K562 (cell line): ENCODE measurements around the gene RREB1. TPM values are rescaled to one million over a fixed set of nuclear protein-coding genes. Genes with fewer than 3 reads are reported as not detected.
A peak's percentile ranks its signal among the peaks of the same experiment; 100 is the strongest.

ENCODE experiments used
- ATAC-seq: fragments of 200-7000 bp; cut with Tn5 transposase; 3 replicates; pipeline ENCODE4 v1.9.1; 2020; ENCODE audit warnings: moderate library complexity
- BruUV-seq: library from RNA; stranded (reverse); fragments of 400-500 nt; replicated peaks from 2 replicates; lab custom pipeline; 2021; lab: Mats Ljungman, UMichigan
- CTCF ChIA-PET: fragments of 300-600 bp; formaldehyde crosslinking; extraction: SDS; loops from one replicate; lab custom pipeline; 2021; ENCODE audit warnings: low intra/inter-chr PET ratio; lab: Yijun Ruan, JAX
- POLR2A ChIA-PET: fragments of 300-600, 350-650 bp; sonication (Branson Sonifier 250); formaldehyde crosslinking; extraction: SDS; loops from one replicate; lab custom pipeline; 2021; ENCODE audit warnings: antibody characterized with exemption, inconsistent platforms; lab: Yijun Ruan, JAX
- DNase-seq, 4 experiments: peaks; one replicate each; pipeline versions ENCODE4 v3.0.0 to v3.0.0-alpha.2; 2011 to 2018; ENCODE audit warnings: low spot score in 3 of 4, mixed read lengths in 3 of 4; ENCODE audit errors: extremely low read depth in 1 of 4
- FAIRE-seq: peaks from 2 replicates; lab custom pipeline; 2011; peaks lifted over from hg19 to GRCh38; lab: Jason Lieb, UNC
- H2AFZ ChIP-seq: 2 replicates; pipeline ENCODE4 v1.6.0; 2011; ENCODE audit warnings: low read depth, low read length, control low read depth, inconsistent platforms
- H3K27ac ChIP-seq: fragments of 200-600 bp; 3 replicates; pipeline ENCODE4 v1.8.0; 2011; ENCODE audit warnings: low read depth, mild to moderate bottlenecking, control low read depth, inconsistent platforms, low read length, moderate library complexity, mixed read lengths; ENCODE audit errors: extremely low read depth
- H3K27me3 ChIP-seq, 2 experiments: fragments of 300-600 bp in 1 of 2; 2 replicates in 1 of 2; 3 replicates in 1 of 2; pipeline versions ENCODE4 v1.6.0 to v1.8.0; 2011; ENCODE audit warnings: inconsistent platforms in 2 of 2, low read length in 2 of 2, mild to moderate bottlenecking in 1 of 2, mixed read lengths in 1 of 2, moderate library complexity in 1 of 2; ENCODE audit not compliant: control insufficient read depth in 2 of 2, insufficient read depth in 2 of 2
- H3K36me3 ChIP-seq: fragments of 300-600 bp; 3 replicates; pipeline ENCODE4 v1.8.0; 2011; ENCODE audit warnings: mild to moderate bottlenecking, low read length, inconsistent platforms; ENCODE audit not compliant: control insufficient read depth, insufficient read depth
- H3K4me1 ChIP-seq, 2 experiments: fragments of 200-600 bp in 1 of 2; replicated peaks in 1 of 2; 2 replicates in 1 of 2; 3 replicates in 1 of 2; pipeline versions ENCODE4 v1.5.1 to v1.8.0; 2011; ENCODE audit warnings: inconsistent platforms in 2 of 2, low read length in 2 of 2, mild to moderate bottlenecking in 1 of 2, mixed read lengths in 1 of 2, moderate library complexity in 1 of 2; ENCODE audit not compliant: control insufficient read depth in 2 of 2, insufficient read depth in 2 of 2
- H3K4me2 ChIP-seq: 2 replicates; pipeline ENCODE4 v1.6.1; 2011; ENCODE audit warnings: low read length, control low read depth, inconsistent platforms, mixed read lengths; ENCODE audit not compliant: insufficient read depth
- H3K4me3 ChIP-seq: fragments of 200-600 bp; sonication (generic), shearing (Covaris generic); 2 replicates; pipeline ENCODE4 v1.5.1; 2016; ENCODE audit warnings: control low read depth, inconsistent platforms
- H3K79me2 ChIP-seq: fragments of 200-600 bp; 3 replicates; pipeline ENCODE4 v1.8.0; 2011; ENCODE audit warnings: low read length, inconsistent platforms; ENCODE audit not compliant: control insufficient read depth, insufficient read depth
- H3K9ac ChIP-seq, 2 experiments: 2 replicates each; pipeline versions ENCODE4 v1.6.0 to v1.6.1; 2011; ENCODE audit warnings: low read depth in 2 of 2, low read length in 2 of 2, control low read depth in 1 of 2, inconsistent platforms in 1 of 2, mild to moderate bottlenecking in 1 of 2, mixed read lengths in 1 of 2; ENCODE audit not compliant: insufficient read depth in 1 of 2
- H3K9me1 ChIP-seq: one replicate; pipeline ENCODE4 v1.6.0; 2011; ENCODE audit warnings: inconsistent platforms, mild to moderate bottlenecking, low read length, moderate library complexity; ENCODE audit not compliant: control insufficient read depth, insufficient read depth
- H3K9me3 ChIP-seq: replicated peaks from 2 replicates; pipeline ENCODE4 v1.5.1; 2011; ENCODE audit warnings: low read depth, low read length, inconsistent platforms; ENCODE audit not compliant: control insufficient read depth, insufficient read depth
- H4K20me1 ChIP-seq: replicated peaks from 2 replicates; pipeline ENCODE4 v1.6.1; 2011; ENCODE audit warnings: low read length, inconsistent platforms, mixed read lengths; ENCODE audit not compliant: control insufficient read depth, insufficient read depth
- ATF4 ChIP-seq: fragments of 450-650 bp; formaldehyde crosslinking; IDR thresholded peaks from 2 replicates; pipeline ENCODE4 v1.4.0; 2022; ENCODE audit warnings: mild to moderate bottlenecking, moderate library complexity
- MEIS2 ChIP-seq: fragments of 450-650 bp; IDR thresholded peaks from 2 replicates; pipeline ENCODE4 v1.6.1; 2014; ENCODE audit warnings: mild to moderate bottlenecking; ENCODE audit not compliant: partially characterized antibody
- NELFE ChIP-seq: IDR thresholded peaks from 2 replicates; pipeline ENCODE4 v1.6.1; 2011; ENCODE audit warnings: mild to moderate bottlenecking; ENCODE audit not compliant: insufficient read depth, insufficient read length
- NFIC ChIP-seq: fragments of 450-650 bp; IDR thresholded peaks from 2 replicates; pipeline ENCODE4 v1.6.1; 2017; ENCODE audit warnings: mild to moderate bottlenecking, inconsistent platforms
- SPI1 ChIP-seq: IDR thresholded peaks from 2 replicates; pipeline ENCODE4 v1.6.1; 2011; ENCODE audit warnings: low read depth, low read length, control low read depth, borderline replicate concordance
- TEAD2 ChIP-seq: fragments of 450-650 bp; IDR thresholded peaks from 2 replicates; pipeline ENCODE4 v1.6.1; 2016; ENCODE audit warnings: missing genetic modification characterization, control low read depth, missing compliant biosample characterization
- WGBS: fragments of 100-300 bp; shearing (Covaris generic); methylation state at CpG from one replicate; pipeline ENCODE4 v1.1.6; 2016; ENCODE audit warnings: low coverage, mixed read lengths; ENCODE audit not compliant: insufficient coverage; ENCODE audit errors: missing lambda C conversion rate; 5-methylcytosine and 5-hydroxymethylcytosine counted together
- in situ Hi-C: fragments of 300-500 bp; cut with MboI; formaldehyde crosslinking; loops from 4 replicates; pipeline ENCODE4 v1.15.0; 2018; ENCODE audit warnings: inconsistent platforms, mixed read lengths
- intact Hi-C: fragments of 100-400 bp; cut with micrococcal nuclease; formaldehyde crosslinking; loops from 2 replicates; pipeline ENCODE4 v1.14.2; 2022
- polyA plus RNA-seq, 8 experiments: library from polyadenylated mRNA; depleted of rRNA in 4 of 8; stranded (reverse) in 5 of 8; unstranded in 3 of 8; fragments of >200 nt; fragmentation: Nextera tagmentation in 2 of 8; fragmentation: Illumina TruSeq in 1 of 8; extraction: Ambion mirVana in 2 of 8; extraction: Trizol in 1 of 8; gene quantifications; 2 replicates each; pipeline versions ENCODE4 v1.2.1 to v1.2.3, GENCODE V29; 2011 to 2014; ENCODE audit warnings: inconsistent platforms in 1 of 8, missing spikeins in 1 of 8
- total RNA-seq, 7 experiments: library from RNA; depleted of rRNA in 6 of 7; stranded (reverse); fragments of >200 nt in 6 of 7; fragmentation: Illumina TruSeq in 2 of 7; extraction: Trizol in 2 of 7; gene quantifications; 2 replicates each; pipeline versions ENCODE4 v1.2.1 to v1.2.3, GENCODE V29; 2011 to 2021; ENCODE audit warnings: low replicate concordance in 1 of 7

The RREB1 gene
- total and polyA plus RNA-seq, 9 of the 15 experiments (the other 6 are each of a cell fraction or from before 2014, with no cell fraction given): 3.3 to 64.2 (median 19.3) TPM

DNA sequence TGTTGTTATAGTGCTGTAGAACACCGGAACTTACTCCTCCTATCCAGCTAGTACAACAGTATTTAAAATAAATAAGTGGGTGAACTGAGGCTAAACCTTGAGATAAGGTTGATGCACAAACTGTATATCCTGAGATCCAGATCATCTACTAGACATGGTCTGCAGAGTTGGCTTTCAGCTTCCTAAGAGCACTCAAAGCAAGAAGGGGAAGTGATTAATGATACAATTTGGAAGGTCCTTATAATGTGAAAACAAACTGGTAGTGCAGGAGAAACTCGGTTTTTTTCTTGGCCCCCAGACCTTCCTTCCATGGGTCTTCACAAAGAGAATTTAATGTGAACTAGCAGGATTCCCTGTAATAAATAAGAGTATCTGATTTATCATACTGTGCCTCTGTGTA is 27.4 kb upstream of the RREB1 start:
- Histone ChIP-seq H2AFZ (no peak overlapping the region), H3K79me2 (no peaks in the 10 kb centered on the region), H3K4me1 (no peaks in the 10 kb centered on the region; a peak in 1 of 5 replicates), H3K4me3 (no peak overlapping the region), H3K4me2 (no peak overlapping the region), H3K9ac (no peak overlapping the region), H3K9me3 (no peaks in the 10 kb centered on the region), H3K9me1 (no peaks in the 10 kb centered on the region), H3K36me3 (no peaks in the 10 kb centered on the region), H3K27me3 (no peaks in the 10 kb centered on the region), H4K20me1 (no peaks in the 10 kb centered on the region), H3K27ac (no peak overlapping the region)
- ChIA-PET CTCF (no interaction called here), POLR2A (interaction anchor here (1.0 kb wide), 1 partner anchor 22 kb away, joined by 4 read pairs; no protein-coding TSS in a partner anchor)
- BruUV-seq: no TSS peak
- ATAC-seq: no peak
- TF ChIP-seq SPI1: peak; percentile 49; the same call in 1 of the 2 replicates
- no peak for TF ChIP-seq NELFE
- no peak for TF ChIP-seq TEAD2 (tag)
- peak; percentile 37 for TF ChIP-seq MEIS2
- DNase-seq: no peak
- no peak for FAIRE-seq
- intact Hi-C loops: no loop called here
- 41% methylated on average over 2 of the region's 2 CpGs for WGBS
- in situ Hi-C loops: no loop called here

DNA sequence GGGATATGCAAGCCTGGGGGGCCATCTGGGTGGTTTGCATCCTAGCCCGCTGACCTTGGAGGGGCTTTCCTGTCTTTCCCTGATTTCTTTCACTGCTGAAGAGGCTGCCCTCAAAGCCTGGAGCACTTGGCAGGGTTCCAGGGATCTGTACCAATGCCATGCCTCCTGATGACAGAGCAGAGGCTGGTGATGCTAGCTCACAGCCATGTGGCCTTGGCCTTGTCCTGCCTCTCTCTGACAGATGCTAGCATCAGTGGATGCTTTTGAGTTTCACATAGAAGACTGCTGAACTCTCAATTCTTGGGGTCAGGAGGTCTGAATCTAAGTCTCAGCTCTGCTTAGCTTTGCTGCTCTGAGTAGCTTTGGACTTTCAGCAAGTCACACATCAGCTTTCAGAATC is 21.9 kb upstream of the RREB1 start:
- CTCF ChIA-PET: no interaction called here
- no TSS peak for BruUV-seq
- Histone ChIP-seq H4K20me1 (no peaks in the 10 kb centered on the region), H3K4me2 (no peak overlapping the region), H3K4me1 (peaks cover 0 to 16% of the 10 kb centered on the region in 2 experiments; a peak in 2 of 5 replicates), H3K4me3 (no peak overlapping the region)
- intact Hi-C loops: no loop called here
- TF ChIP-seq NFIC (peak; percentile 92), ATF4 (no peak)
- TF ChIP-seq, all 486 proteins: peak for 1
- no peaks in the 10 kb centered on the region for H3K9me3 ChIP-seq
- H2AFZ ChIP-seq: 0 out of 2 replicates have a peak overlapping the region, but pooled peaks have one; percentile 73
- H3K36me3 ChIP-seq: no peaks in the 10 kb centered on the region
- H3K27me3 ChIP-seq: no peaks in the 10 kb centered on the region
- H3K9ac ChIP-seq: no peak overlapping the region
- POLR2A ChIA-PET: interaction anchor here (0.5 to 2.2 kb wide), 3 partner anchors 10 to 279 kb away, joined by 3 to 9 read pairs (median 3); no protein-coding TSS in a partner anchor
- WGBS: 67% methylated on average over 1 of the region's 1 CpG
- H3K9me1 ChIP-seq: no peaks in the 10 kb centered on the region
- in situ Hi-C loops: no loop called here
- H3K79me2 ChIP-seq: no peaks in the 10 kb centered on the region
- ATAC-seq (no peak), FAIRE-seq (no peak), DNase-seq (no peak)
- no peak overlapping the region for H3K27ac ChIP-seq
